HepG2 (cell line): ENCODE data around the gene SEMA3G. TPM values are rescaled to one million over a fixed set of nuclear protein-coding genes. Genes with fewer than 3 reads are reported as not detected.

Source experiments
- ATAC-seq: fragments of 200-7000 bp; cut with Tn5 transposase; 3 replicates; pipeline ENCODE4 v1.9.1; 2020; ENCODE audit warnings: mild to moderate bottlenecking, moderate library complexity
- BruUV-seq: library from RNA; stranded (reverse); fragments of 400-500 nt; replicated peaks from 2 replicates; lab custom pipeline; 2021; lab: Mats Ljungman, UMichigan
- CTCF ChIA-PET: fragments of 300-600 bp; formaldehyde crosslinking; extraction: SDS; loops from one replicate; lab custom pipeline; 2021; ENCODE audit warnings: low total read pairs, inconsistent platforms, low intra/inter-chr PET ratio; lab: Yijun Ruan, JAX
- POLR2A ChIA-PET: fragments of 350-600 bp; sonication (Branson Sonifier 250); formaldehyde crosslinking; loops from one replicate; lab custom pipeline; 2020; ENCODE audit warnings: antibody characterized with exemption, inconsistent platforms; lab: Yijun Ruan, JAX
- DNase-seq: peaks from one replicate; pipeline ENCODE4 v3.0.0-alpha.2; 2015; ENCODE audit warnings: low spot score
- FAIRE-seq: peaks from 3 replicates; lab custom pipeline; 2011; peaks lifted over from hg19 to GRCh38; lab: Jason Lieb, UNC
- H2AFZ ChIP-seq: one replicate; pipeline ENCODE4 v1.6.1; 2011; ENCODE audit warnings: low read length, inconsistent platforms
- H3K27ac ChIP-seq: fragments of 300-600 bp; 3 replicates; pipeline ENCODE4 v1.8.0; 2011; ENCODE audit warnings: mixed run types, mild to moderate bottlenecking, mixed read lengths, low read length, inconsistent platforms; ENCODE audit not compliant: insufficient read depth; ENCODE audit errors: extremely low read length
- H3K27me3 ChIP-seq, 2 experiments: fragments of 200-600 bp in 1 of 2; 2 replicates in 1 of 2; 3 replicates in 1 of 2; pipeline versions ENCODE4 v1.6.0 to v1.8.0; 2011; ENCODE audit warnings: low read length in 2 of 2, mild to moderate bottlenecking in 2 of 2, moderate library complexity in 2 of 2, inconsistent platforms in 1 of 2; ENCODE audit not compliant: insufficient read depth in 2 of 2, control insufficient read depth in 1 of 2
- H3K36me3 ChIP-seq, 2 experiments: fragments of 200-600 bp in 1 of 2; replicated peaks in 1 of 2; 2 replicates in 1 of 2; 3 replicates in 1 of 2; pipeline versions ENCODE4 v1.5.1 to v1.8.0; 2011; ENCODE audit warnings: low read length in 2 of 2, inconsistent platforms in 1 of 2; ENCODE audit not compliant: insufficient read depth in 2 of 2, control insufficient read depth in 1 of 2
- H3K4me1 ChIP-seq: 2 replicates; pipeline ENCODE4 v1.5.1; 2012; ENCODE audit warnings: low read length, inconsistent platforms; ENCODE audit not compliant: insufficient read depth
- H3K4me2 ChIP-seq: 2 replicates; pipeline ENCODE4 v1.6.0; 2011; ENCODE audit warnings: low read depth, low read length, inconsistent platforms
- H3K4me3 ChIP-seq, 3 experiments: fragments of 200-600 bp in 1 of 3; sonication (generic), shearing (Covaris generic) in 1 of 3; replicated peaks in 1 of 3; 2 replicates each; pipeline ENCODE4 v1.5.1; 2011 to 2016; ENCODE audit warnings: low read length in 3 of 3, inconsistent platforms in 2 of 3, low read depth in 2 of 3, mild to moderate bottlenecking in 2 of 3, control low read depth in 1 of 3, mixed read lengths in 1 of 3; ENCODE audit not compliant: insufficient read depth in 1 of 3
- H3K79me2 ChIP-seq: one replicate; pipeline ENCODE4 v1.6.1; 2011; ENCODE audit warnings: low read length, inconsistent platforms; ENCODE audit not compliant: insufficient read depth
- H3K9ac ChIP-seq: 2 replicates; pipeline ENCODE4 v1.6.0; 2011; ENCODE audit warnings: mild to moderate bottlenecking, low read depth, low read length, inconsistent platforms; ENCODE audit not compliant: insufficient read depth
- H3K9me3 ChIP-seq: 2 replicates; pipeline ENCODE4 v1.5.1; 2012; ENCODE audit warnings: mild to moderate bottlenecking, low read length
- H4K20me1 ChIP-seq: 2 replicates; pipeline ENCODE4 v1.6.0; 2011; ENCODE audit warnings: inconsistent platforms, mild to moderate bottlenecking, low read length, moderate library complexity; ENCODE audit not compliant: insufficient read depth
- AKNA ChIP-seq: sonication (generic); formaldehyde crosslinking; IDR thresholded peaks from 2 replicates; pipeline ENCODE4 v1.4.0; 2020; ENCODE audit warnings: missing genetic modification reagents, borderline replicate concordance
- CEBPZ ChIP-seq: IDR thresholded peaks from 2 replicates; pipeline ENCODE4 v1.6.1; 2012; ENCODE audit warnings: low read length, improper control_type of control experiment
- ERF ChIP-seq: IDR thresholded peaks from 2 replicates; pipeline ENCODE4 v1.6.1; 2018; ENCODE audit warnings: missing biosample characterization, missing genetic modification reagents
- NFAT5 ChIP-seq: sonication (generic); formaldehyde crosslinking; IDR thresholded peaks from 2 replicates; pipeline ENCODE4 v1.4.0; 2020; ENCODE audit warnings: missing genetic modification reagents
- SRSF4 ChIP-seq: fragments of 200-400 bp; formaldehyde crosslinking; IDR thresholded peaks from one replicate; pipeline ENCODE4 v1.6.1; 2018; ENCODE audit warnings: mild to moderate bottlenecking, low read depth, low read length, moderate library complexity; ENCODE audit not compliant: poor library complexity, severe bottlenecking
- ZNF251 ChIP-seq: sonication (generic); formaldehyde crosslinking; IDR thresholded peaks from 2 replicates; pipeline ENCODE4 v1.9.0; 2021; ENCODE audit warnings: mild to moderate bottlenecking, missing genetic modification reagents
- ZNF30 ChIP-seq: sonication (generic); formaldehyde crosslinking; IDR thresholded peaks from 2 replicates; pipeline ENCODE4 v1.5.0; 2020; ENCODE audit warnings: mild to moderate bottlenecking, missing genetic modification reagents
- WGBS: methylation state at CpG from one replicate; pipeline ENCODE4 v1.1.6; 2017; ENCODE audit warnings: low lambda C conversion rate; 5-methylcytosine and 5-hydroxymethylcytosine counted together
- in situ Hi-C: cut with HindIII; loops from 2 replicates; pipeline ENCODE4 v1.10.0; 2017; ENCODE audit warnings: low pct_unique_long_range_greater_than_20kb; ENCODE audit not compliant: extremely low pct_ligation_motif_present
- intact Hi-C: fragments of 100-400 bp; cut with micrococcal nuclease; formaldehyde crosslinking; loops from one replicate; pipeline ENCODE4 v1.10.0; 2022; ENCODE audit not compliant: unreplicated experiment
- polyA plus RNA-seq, 8 experiments: library from polyadenylated mRNA; depleted of rRNA in 3 of 8; stranded (reverse) in 7 of 8; unstranded in 1 of 8; fragments of >200 nt; fragmentation: Illumina TruSeq in 4 of 8; extraction: Trizol in 4 of 8; gene quantifications; 2 replicates each; pipeline versions ENCODE4 v1.2.1 to v1.2.3, GENCODE V29; 2011 to 2016; ENCODE audit warnings: low read depth in 4 of 8, missing spikeins in 1 of 8, mixed read lengths in 1 of 8; ENCODE audit not compliant: insufficient read depth in 1 of 8
- total RNA-seq, 5 experiments: library from RNA; depleted of rRNA; stranded (reverse); fragments of >200 nt; fragmentation: Illumina TruSeq; extraction: Trizol; gene quantifications; 2 replicates each; pipeline ENCODE4 v1.2.3, GENCODE V29; 2016; ENCODE audit warnings: low read depth in 1 of 5

Gene SEMA3G
- total and polyA plus RNA-seq, 2 of the 13 experiments (the other 11 are each of a cell fraction or from before 2014, with no cell fraction given), result 6.1 to 8.3 TPM

- Histone ChIP-seq H3K9me3 (no peaks in the 10 kb centered on the region), H3K4me1 (peaks cover 96% of the 10 kb centered on the region), H3K27me3 (no peaks in the 10 kb centered on the region), H3K36me3 (no peaks in the 10 kb centered on the region), H3K4me2 (peak overlapping the region; percentile 85), H3K27ac (no peak overlapping the region), H2AFZ (peak overlapping the region; percentile 55), H4K20me1 (no peaks in the 10 kb centered on the region), H3K4me3 (peak overlapping the region in 1 of 3 experiments; percentile 62; a peak in 3 of 6 replicates), H3K9ac (peak overlapping the region; percentile 28; the same call in 1 of the 2 replicates), H3K79me2 (no peaks in the 10 kb centered on the region)
- ATAC-seq (peak; percentile 38), FAIRE-seq (peak; percentile 70), DNase-seq (peak; percentile 52)
- POLR2A ChIA-PET, result interaction anchor here (1.0 to 3.6 kb wide), 4 partner anchors 12 to 35 kb away, joined by 3 to 14 read pairs (median 8); no protein-coding TSS in a partner anchor
- in situ Hi-C loops (no loop called here), intact Hi-C loops (loop anchor here (1.0 kb wide), 1 partner anchor 19 kb away; no protein-coding TSS in a partner anchor)
- whole genome bisulfite sequencing, result 24% methylated on average over 13 of the region's 13 CpGs
- no TSS peak for BruUV-seq
- CTCF ChIA-PET, result interaction anchor here (0.6 to 4.6 kb wide), 3 partner anchors 18 to 31 kb away, joined by 3 to 83 read pairs (median 3); no protein-coding TSS in a partner anchor
- TF ChIP-seq NFAT5 (CRISPR knock-in tag), result no peak
- TF ChIP-seq SRSF4, result no peak
- TF ChIP-seq ZNF251 (CRISPR knock-in tag), result no peak
- no peak for TF ChIP-seq AKNA (CRISPR knock-in tag)
- TF ChIP-seq CEBPZ, result no peak
- TF ChIP-seq ERF (CRISPR knock-in tag), result no peak; the same call in 1 of the 2 replicates
- TF ChIP-seq ZNF30 (CRISPR knock-in tag), result no peak
Measured at GRCh38 chr3:52446631-52447511, 2.0 kb upstream of the SEMA3G start.
